IMR-90 (cell line): ENCODE data around the gene LDLRAD4. TPM values are rescaled to one million over a fixed set of nuclear protein-coding genes. Genes with fewer than 3 reads are reported as not detected.

Experiments
- ATAC-seq: fragments of 200-7000 bp; cut with Tn5 transposase; 2 replicates; pipeline ENCODE4 v1.9.1; 2020; ENCODE audit warnings: low read depth, mild to moderate bottlenecking, moderate library complexity
- BruUV-seq: library from RNA; stranded (reverse); fragments of 400-500 nt; replicated peaks from 2 replicates; lab custom pipeline; 2021; lab: Mats Ljungman, UMichigan
- CTCF ChIA-PET: fragments of 300-600 bp; formaldehyde crosslinking; extraction: SDS; loops from one replicate; lab custom pipeline; 2021; ENCODE audit warnings: antibody characterized with exemption; lab: Yijun Ruan, JAX
- POLR2A ChIA-PET: fragments of 300-600 bp; sonication (Branson Sonifier 250); formaldehyde crosslinking; loops from one replicate; lab custom pipeline; 2022; ENCODE audit warnings: antibody characterized with exemption; ENCODE audit not compliant: unreplicated experiment; lab: Charles Lee
- DNase-seq: peaks from one replicate; pipeline ENCODE4 v3.0.0; 2013
- H2AFZ ChIP-seq: replicated peaks from 2 replicates; pipeline ENCODE3; 2013; ENCODE audit warnings: low read length, mild to moderate bottlenecking; ENCODE audit not compliant: poor library complexity
- H2AK5ac ChIP-seq: 2 replicates; pipeline ENCODE4 v1.6.1; 2013; ENCODE audit warnings: low read depth, low read length, inconsistent platforms
- H2AK9ac ChIP-seq: replicated peaks from 2 replicates; pipeline ENCODE3; 2013; ENCODE audit warnings: mild to moderate bottlenecking, low read depth, low read length, moderate library complexity; ENCODE audit not compliant: poor library complexity
- H2BK120ac ChIP-seq: 2 replicates; pipeline ENCODE4 v1.6.1; 2013; ENCODE audit warnings: low read depth, low read length, inconsistent platforms
- H2BK15ac ChIP-seq: 3 replicates; pipeline ENCODE4 v1.6.1; 2013; ENCODE audit warnings: low read depth, low read length, inconsistent platforms
- H2BK20ac ChIP-seq: 2 replicates; pipeline ENCODE4 v1.6.1; 2013; ENCODE audit warnings: low read depth, mild to moderate bottlenecking, inconsistent platforms, low read length, moderate library complexity
- H2BK5ac ChIP-seq: 2 replicates; pipeline ENCODE4 v1.6.1; 2013; ENCODE audit warnings: mild to moderate bottlenecking, low read depth, low read length, inconsistent platforms; ENCODE audit not compliant: poor library complexity, severe bottlenecking
- H3K14ac ChIP-seq: replicated peaks from 2 replicates; pipeline ENCODE4 v1.6.1; 2013; ENCODE audit warnings: low read depth, low read length, inconsistent platforms
- H3K18ac ChIP-seq: 2 replicates; pipeline ENCODE4 v1.6.1; 2013; ENCODE audit warnings: low read depth, low read length, control low read depth
- H3K23ac ChIP-seq: 2 replicates; pipeline ENCODE4 v1.6.1; 2013; ENCODE audit warnings: low read depth, low read length, inconsistent platforms
- H3K27ac ChIP-seq: 2 replicates; pipeline ENCODE4 v1.5.1; 2013; ENCODE audit warnings: mild to moderate bottlenecking, control low read depth, low read length; ENCODE audit not compliant: insufficient read depth
- H3K27me3 ChIP-seq: 2 replicates; pipeline ENCODE4 v1.6.1; 2013; ENCODE audit warnings: low read length; ENCODE audit not compliant: control insufficient read depth, insufficient read depth
- H3K36me3 ChIP-seq: 2 replicates; pipeline ENCODE4 v1.6.1; 2013; ENCODE audit warnings: low read length, mixed read lengths; ENCODE audit not compliant: control insufficient read depth, insufficient read depth
- H3K4ac ChIP-seq: 2 replicates; pipeline ENCODE4 v1.6.1; 2013; ENCODE audit warnings: low read depth, low read length, inconsistent platforms
- H3K4me1 ChIP-seq: 2 replicates; pipeline ENCODE4 v1.6.1; 2013; ENCODE audit warnings: low read length, mixed read lengths; ENCODE audit not compliant: control insufficient read depth, insufficient read depth
- H3K4me2 ChIP-seq: 2 replicates; pipeline ENCODE4 v1.6.1; 2013; ENCODE audit warnings: low read depth, mild to moderate bottlenecking, control low read depth, low read length, moderate library complexity
- H3K4me3 ChIP-seq: 2 replicates; pipeline ENCODE4 v1.5.1; 2013; ENCODE audit warnings: low read depth, mild to moderate bottlenecking, control low read depth, low read length, moderate library complexity; ENCODE audit not compliant: insufficient read depth
- H3K56ac ChIP-seq: 2 replicates; pipeline ENCODE4 v1.6.1; 2013; ENCODE audit warnings: low read length, inconsistent platforms; ENCODE audit not compliant: insufficient read depth; ENCODE audit errors: extremely low read depth
- H3K79me1 ChIP-seq, 2 experiments: 2 replicates each; pipeline ENCODE4 v1.6.1; 2013; ENCODE audit warnings: low read length in 2 of 2, inconsistent platforms in 1 of 2, low read depth in 1 of 2
- H3K9ac ChIP-seq: 2 replicates; pipeline ENCODE4 v1.6.1; 2013; ENCODE audit warnings: low read depth, low read length, control low read depth
- H3K9me1 ChIP-seq: 2 replicates; pipeline ENCODE4 v1.6.1; 2013; ENCODE audit warnings: low read length, inconsistent platforms; ENCODE audit not compliant: insufficient read depth
- H3K9me3 ChIP-seq: 2 replicates; pipeline ENCODE4 v1.6.1; 2013; ENCODE audit warnings: low read length; ENCODE audit not compliant: control insufficient read depth, insufficient read depth
- H4K20me1 ChIP-seq: 2 replicates; pipeline ENCODE4 v1.6.1; 2013; ENCODE audit warnings: low read length, inconsistent platforms; ENCODE audit not compliant: insufficient read depth
- H4K5ac ChIP-seq: 2 replicates; pipeline ENCODE4 v1.6.1; 2013; ENCODE audit warnings: mild to moderate bottlenecking, low read depth, low read length, control low read depth
- H4K8ac ChIP-seq, 2 experiments: 2 replicates each; pipeline ENCODE4 v1.6.1; 2013; ENCODE audit warnings: low read depth in 2 of 2, low read length in 2 of 2, control low read depth in 1 of 2, inconsistent platforms in 1 of 2
- H4K91ac ChIP-seq: 2 replicates; pipeline ENCODE4 v1.6.1; 2013; ENCODE audit warnings: low read depth, low read length, inconsistent platforms; ENCODE audit not compliant: insufficient read depth
- BHLHE40 ChIP-seq: fragments of 150-350 bp; IDR thresholded peaks from 2 replicates; pipeline ENCODE4 v1.6.1; 2016; ENCODE audit warnings: mild to moderate bottlenecking, low read depth, low read length
- CEBPB ChIP-seq: IDR thresholded peaks from 2 replicates; pipeline ENCODE4 v1.6.1; 2012; ENCODE audit warnings: low read depth, low read length, improper control_type of control experiment
- CHD1 ChIP-seq: IDR thresholded peaks from 2 replicates; pipeline ENCODE4 v1.6.1; 2012; ENCODE audit warnings: low read depth, low read length, improper control_type of control experiment
- CTCF ChIP-seq: conservative IDR thresholded peaks from 2 replicates; pipeline ENCODE4 v1.5.1; 2012; ENCODE audit warnings: mild to moderate bottlenecking, low read depth, low read length, improper control_type of control experiment
- ELK1 ChIP-seq: fragments of 150-350 bp; IDR thresholded peaks from 2 replicates; pipeline ENCODE4 v1.6.1; 2016; ENCODE audit warnings: low read depth, mild to moderate bottlenecking, low read length, moderate library complexity, borderline replicate concordance
- FOS ChIP-seq: fragments of 150-350 bp; IDR thresholded peaks from 2 replicates; pipeline ENCODE4 v1.6.1; 2016; ENCODE audit warnings: low read depth, low read length
- MAFK ChIP-seq: IDR thresholded peaks from 2 replicates; pipeline ENCODE4 v1.6.1; 2012; ENCODE audit warnings: low read depth, low read length, improper control_type of control experiment
- MAZ ChIP-seq: IDR thresholded peaks from 2 replicates; pipeline ENCODE4 v1.6.1; 2012; ENCODE audit warnings: low read depth, mild to moderate bottlenecking, low read length, improper control_type of control experiment, moderate library complexity, borderline replicate concordance
- MXI1 ChIP-seq: IDR thresholded peaks from 2 replicates; pipeline ENCODE4 v1.6.1; 2012; ENCODE audit warnings: low read depth, mild to moderate bottlenecking, low read length, moderate library complexity, borderline replicate concordance
- NFE2L2 ChIP-seq: fragments of 150-350 bp; IDR thresholded peaks from 2 replicates; pipeline ENCODE4 v1.6.1; 2016; ENCODE audit warnings: low read depth, mild to moderate bottlenecking, low read length
- SMC3 ChIP-seq: fragments of 150-350 bp; IDR thresholded peaks from 2 replicates; pipeline ENCODE4 v1.6.1; 2016; ENCODE audit warnings: low read depth, mild to moderate bottlenecking, antibody characterized with exemption, low read length, moderate library complexity
- USF2 ChIP-seq: fragments of 150-350 bp; IDR thresholded peaks from 2 replicates; pipeline ENCODE4 v1.6.1; 2017; ENCODE audit warnings: mild to moderate bottlenecking, antibody characterized with exemption, low read length, low read depth
- WGBS, 2 experiments: methylation state at CpG; one replicate each; pipeline versions ENCODE4 v1.1.5 to v1.1.7; 2013; ENCODE audit warnings: missing lambda C conversion rate in 2 of 2; ENCODE audit not compliant: insufficient read length in 1 of 2; ENCODE audit errors: extremely low coverage in 2 of 2; 5-methylcytosine and 5-hydroxymethylcytosine counted together
- dilution Hi-C: fragments of 300-500 bp; cut with HindIII; formaldehyde crosslinking; loops from one replicate; pipeline ENCODE4 v1.14.3; 2018; ENCODE audit warnings: low sequenced_read_pairs; ENCODE audit not compliant: unreplicated experiment
- in situ Hi-C: fragments of 300-500 bp; cut with MboI; formaldehyde crosslinking; loops from 3 replicates; pipeline ENCODE4 v1.14.3; 2019; ENCODE audit warnings: low sequenced_read_pairs, inconsistent platforms, mixed read lengths
- intact Hi-C: fragments of 100-400 bp; cut with micrococcal nuclease; formaldehyde crosslinking; loops from 2 replicates; pipeline ENCODE4 v1.10.0; 2022
- polyA plus RNA-seq, 3 experiments: library from polyadenylated mRNA; depleted of rRNA; stranded (reverse); fragments of >200 nt; gene quantifications; 2 replicates each; pipeline ENCODE4 v1.2.3, GENCODE V29; 2012; ENCODE audit warnings: low replicate concordance in 1 of 3
- total RNA-seq: library from RNA; depleted of rRNA; stranded (reverse); fragments of >200 nt; gene quantifications from 2 replicates; pipeline ENCODE4 v1.2.3, GENCODE V29; 2012

Gene LDLRAD4
- total and polyA plus RNA-seq, 2 of the 4 experiments (the other 2 are of a cell fraction), result not detected

- H3K9me3 ChIP-seq, result no peaks in the 10 kb centered on the region
- H2BK15ac ChIP-seq, result no peak overlapping the region
- H2BK120ac ChIP-seq, result no peak overlapping the region
- WGBS, 2 experiments, result 93% methylated on average over 3 of the region's 4 CpGs; no CpG with 5 or more reads in 1 of the 2 experiments
- H4K20me1 ChIP-seq, result no peaks in the 10 kb centered on the region
- ChIA-PET POLR2A (no interaction called here), CTCF (interaction anchor here (2.0 kb wide), 1 partner anchor 10 kb away, joined by 7 read pairs; no protein-coding TSS in a partner anchor)
- H2AFZ ChIP-seq, result no peak overlapping the region
- H3K4me3 ChIP-seq, result no peak overlapping the region
- H4K8ac ChIP-seq, result no peak overlapping the region
- no peak overlapping the region for H2BK5ac ChIP-seq
- H2AK9ac ChIP-seq, result no peak overlapping the region
- H3K56ac ChIP-seq, result no peak overlapping the region
- no peak overlapping the region for H3K9ac ChIP-seq
- no peaks in the 10 kb centered on the region for H3K4me1 ChIP-seq
- intact Hi-C loops (no loop called here), in situ Hi-C loops (no loop called here), dilution Hi-C loops (no loop called here)
- no TSS peak for BruUV-seq
- no peak overlapping the region for H2AK5ac ChIP-seq
- no peak overlapping the region for H3K14ac ChIP-seq
- no peak overlapping the region for H3K4me2 ChIP-seq
- H2BK20ac ChIP-seq, result no peak overlapping the region
- no peak for DNase-seq
- no peak for ATAC-seq
- no peaks in the 10 kb centered on the region for H3K79me1 ChIP-seq
- TF ChIP-seq FOS, result no peak
- no peak for TF ChIP-seq MXI1
- TF ChIP-seq MAFK, result no peak
- no peak for TF ChIP-seq ELK1
- TF ChIP-seq MAZ, result no peak
- no peak for TF ChIP-seq CEBPB
- no peak for TF ChIP-seq CTCF
- no peak for TF ChIP-seq BHLHE40
- no peak for TF ChIP-seq NFE2L2
- no peak for TF ChIP-seq USF2
- no peak for TF ChIP-seq SMC3
- no peak for TF ChIP-seq CHD1
- H3K9me1 ChIP-seq, result no peaks in the 10 kb centered on the region
- peaks cover 2% of the 10 kb centered on the region; the same call in 1 of the 2 replicates for H3K27me3 ChIP-seq
- H3K4ac ChIP-seq, result no peak overlapping the region
- H3K36me3 ChIP-seq, result no peaks in the 10 kb centered on the region
- no peak overlapping the region for H3K23ac ChIP-seq
- no peak overlapping the region for H4K5ac ChIP-seq
- no peak overlapping the region for H3K18ac ChIP-seq
- H4K91ac ChIP-seq, result no peak overlapping the region
- no peak overlapping the region for H3K27ac ChIP-seq
Measured at GRCh38 chr18:13363359-13363758, 144.8 kb downstream of the LDLRAD4 start.
